ENCODE measurements around the gene AMN.
A peak's percentile ranks its signal among the peaks of the same experiment; 100 is the strongest.
"Not testable (repeated sequence)": the region's sequence is repeated elsewhere in the genome, so short reads cannot be mapped to it uniquely, and the experiment has no call there.

Gene AMN

GRCh38 chr14:102922490-102923200 lies at the start of gene AMN:
TSS of gene AMN (plus strand) at chr14:102922663. CDS start at chr14:102922689, 26 bp downstream.
- no peak for DNase-seq

GRCh38 chr14:102873131-102873530 lies 49.3 kb upstream of the AMN start:
- no peak for DNase-seq

- DNase-seq, result no peak
Measured at GRCh38 chr14:102873546-102874061, 48.9 kb upstream of the AMN start.

- no peak for DNase-seq
Measured at GRCh38 chr14:102875652-102876051, 46.8 kb upstream of the AMN start.

GRCh38 chr14:102877511-102877910 lies 45.0 kb upstream of the AMN start:
- DNase-seq, result not testable (repeated sequence)

GRCh38 chr14:102878174-102878969 lies 44.1 kb upstream of the AMN start:
- no peak for DNase-seq

- no peak for DNase-seq
Measured at GRCh38 chr14:102878970-102879460, 43.4 kb upstream of the AMN start.

- no peak for DNase-seq
Measured at GRCh38 chr14:102882226-102882906, 40.1 kb upstream of the AMN start.

- no peak for DNase-seq
Measured at GRCh38 chr14:102883089-102883541, 39.3 kb upstream of the AMN start.

- no peak for DNase-seq
Measured at GRCh38 chr14:102883554-102883953, 38.9 kb upstream of the AMN start.

- DNase-seq, result no peak
Measured at GRCh38 chr14:102885737-102886447, 36.6 kb upstream of the AMN start.

- no peak for DNase-seq
Measured at GRCh38 chr14:102888748-102889147, 33.7 kb upstream of the AMN start.

- no peak for DNase-seq
Measured at GRCh38 chr14:102889615-102890014, 32.8 kb upstream of the AMN start.

GRCh38 chr14:102891111-102891510 lies 31.4 kb upstream of the AMN start:
- DNase-seq, result no peak

- peak; percentile 42 for DNase-seq
Measured at GRCh38 chr14:102891556-102891955, 30.9 kb upstream of the AMN start.

- no peak for DNase-seq
Measured at GRCh38 chr14:102892651-102893050, 29.8 kb upstream of the AMN start.

GRCh38 chr14:102893452-102893851 lies 29.0 kb upstream of the AMN start:
- DNase-seq, result peak; percentile 93

GRCh38 chr14:102896735-102897134 lies 25.7 kb upstream of the AMN start:
- DNase-seq, result peak; percentile 6

GRCh38 chr14:102897299-102898027 lies 25.0 kb upstream of the AMN start:
- DNase-seq, result no peak

- DNase-seq, result no peak
Measured at GRCh38 chr14:102898298-102898697, 24.2 kb upstream of the AMN start.

GRCh38 chr14:102898776-102899515 lies 23.5 kb upstream of the AMN start:
- DNase-seq, result no peak
